NCI-H526 (cell line): ENCODE results near the gene ARID4B.
A peak's percentile ranks its signal among the peaks of the same experiment; 100 is the strongest.
"Not testable (repeated sequence)": the region's sequence is repeated elsewhere in the genome, so short reads cannot be mapped to it uniquely, and the experiment has no call there.

Source experiments
- DNase-seq, 2 experiments: peaks; one replicate each; lab custom pipeline; 2025; lab: John Stamatoyannopoulos, UW

The ARID4B gene

DNA sequence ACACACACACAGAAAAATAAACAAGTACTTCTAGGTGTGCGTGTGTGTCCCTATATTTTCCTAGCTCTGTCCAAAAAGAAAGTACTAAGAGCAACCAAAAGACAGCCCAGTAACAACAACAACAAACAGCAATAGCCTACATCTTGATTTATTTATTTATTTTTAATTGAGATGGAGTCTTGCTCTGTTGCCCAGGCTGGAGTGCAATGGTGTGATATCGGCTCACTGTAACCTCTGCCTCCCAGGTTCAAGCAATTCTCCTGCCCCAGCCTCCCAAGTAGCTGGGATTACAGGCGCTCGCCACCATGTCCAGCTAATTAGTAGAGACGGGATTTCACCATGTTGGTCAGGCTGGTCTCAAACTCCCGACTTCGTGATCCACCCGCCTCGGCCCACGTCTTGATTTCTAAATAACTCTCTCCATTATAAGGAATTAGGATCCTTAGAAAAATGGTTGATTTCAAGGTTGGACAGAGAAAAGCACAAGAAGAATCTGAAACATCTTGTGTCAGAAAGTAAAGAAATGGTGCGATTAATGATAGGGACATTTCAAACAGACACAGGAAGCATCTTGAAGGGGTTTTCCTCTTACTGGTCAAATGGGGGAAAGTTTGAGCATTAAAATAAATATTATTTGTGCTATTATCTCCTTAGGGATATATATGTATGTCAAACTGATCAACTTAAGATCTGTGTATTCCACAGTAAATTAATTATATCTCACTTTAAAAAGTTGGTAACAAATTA, 59.4 kb downstream of the ARID4B start:
- DNase-seq: no peak

DNA sequence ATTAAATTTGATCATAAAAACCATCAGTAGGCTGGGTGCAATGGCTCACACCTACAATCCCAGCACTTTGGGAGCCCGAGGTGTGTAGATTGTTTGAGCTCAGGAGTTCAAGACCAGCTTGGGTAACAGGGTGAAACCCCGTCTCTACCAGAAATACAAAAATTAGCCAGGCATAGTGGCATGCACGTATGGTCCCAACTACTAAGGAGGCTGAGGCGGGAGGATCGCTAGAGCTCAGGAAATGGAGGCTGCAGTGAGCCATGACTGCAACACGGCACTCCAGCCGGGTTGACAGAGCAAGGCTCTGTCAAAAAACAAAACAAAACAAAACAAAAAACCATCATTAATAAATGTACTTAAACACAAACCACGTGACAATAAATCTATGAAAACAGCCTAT, 61.0 kb downstream of the ARID4B start:
- DNase-seq: no peak

DNA sequence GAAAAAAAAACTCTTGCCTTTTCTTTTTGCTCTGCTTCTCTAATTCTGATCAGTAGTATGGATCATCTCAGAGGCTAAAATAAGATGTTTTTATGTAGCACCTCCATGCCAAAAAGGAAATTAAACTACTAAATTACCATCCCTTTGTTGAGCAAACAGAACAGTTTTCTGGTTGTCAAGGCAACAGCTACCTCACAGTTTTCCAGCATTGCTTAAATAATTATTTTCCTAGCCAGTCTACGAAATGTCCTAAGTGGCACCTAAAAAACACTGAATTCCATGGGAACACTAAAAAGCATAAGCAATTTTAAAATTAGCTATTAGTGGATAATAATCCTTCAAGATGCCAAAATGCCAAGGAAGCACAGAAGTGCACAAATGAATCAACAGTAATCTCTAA, 61.7 kb downstream of the ARID4B start:
- DNase-seq: no peak

DNA sequence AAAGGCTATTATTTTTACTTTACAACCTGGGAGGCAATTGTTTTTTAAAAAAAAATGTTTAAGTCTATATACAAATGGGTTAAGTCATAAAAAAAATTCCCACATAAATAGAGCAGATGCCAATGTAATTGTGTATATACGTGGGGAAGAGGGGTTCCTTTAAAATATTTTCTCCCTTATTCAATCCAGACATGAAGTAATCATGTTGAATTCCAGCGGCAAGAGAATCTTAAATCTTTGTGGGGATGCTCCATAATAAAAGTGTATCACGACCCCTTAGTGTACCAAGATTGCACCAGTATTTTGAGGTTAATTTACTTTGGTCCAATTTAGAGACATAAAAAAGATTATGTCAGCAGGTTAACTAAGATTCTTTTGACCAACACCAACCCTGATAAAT, 62.1 kb downstream of the ARID4B start:
- no peak for DNase-seq

DNA sequence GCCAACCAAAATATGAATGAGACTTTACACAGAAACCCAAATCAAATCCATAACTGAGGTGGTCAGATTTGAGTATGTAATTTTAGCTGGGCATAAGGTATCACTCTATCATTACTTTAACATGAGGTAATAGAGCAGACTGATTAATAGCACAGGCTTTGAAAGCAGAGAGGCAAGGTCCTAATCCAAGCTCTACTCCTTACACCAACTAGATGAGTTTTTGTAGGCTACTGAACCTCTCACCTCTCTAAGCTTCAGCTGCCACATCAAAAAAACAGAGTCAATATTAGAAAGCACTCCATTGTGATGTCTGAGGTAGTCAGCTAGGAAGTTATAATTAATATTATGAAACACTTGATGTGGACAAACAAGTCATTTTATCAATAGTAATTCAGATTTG, 63.7 kb downstream of the ARID4B start:
- no peak for DNase-seq

DNA sequence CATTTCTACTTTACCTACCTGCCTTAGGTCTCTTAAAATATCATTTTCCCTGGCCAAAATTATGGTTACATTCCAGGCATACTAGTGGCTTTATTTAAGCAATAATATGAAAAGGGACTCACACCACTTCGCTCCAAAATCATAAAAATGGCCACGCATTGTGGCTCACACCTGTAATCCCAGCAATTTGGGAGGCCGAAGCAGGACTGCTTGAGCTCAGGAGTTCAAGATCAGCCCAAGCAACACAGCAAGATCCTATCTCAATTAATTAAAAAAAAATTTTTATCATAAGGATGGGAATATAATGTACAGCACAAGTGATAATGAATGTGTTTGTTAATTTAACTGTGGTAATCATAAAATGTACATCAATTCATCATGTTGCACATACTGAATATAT, 65.4 kb downstream of the ARID4B start:
- no peak for DNase-seq

DNA sequence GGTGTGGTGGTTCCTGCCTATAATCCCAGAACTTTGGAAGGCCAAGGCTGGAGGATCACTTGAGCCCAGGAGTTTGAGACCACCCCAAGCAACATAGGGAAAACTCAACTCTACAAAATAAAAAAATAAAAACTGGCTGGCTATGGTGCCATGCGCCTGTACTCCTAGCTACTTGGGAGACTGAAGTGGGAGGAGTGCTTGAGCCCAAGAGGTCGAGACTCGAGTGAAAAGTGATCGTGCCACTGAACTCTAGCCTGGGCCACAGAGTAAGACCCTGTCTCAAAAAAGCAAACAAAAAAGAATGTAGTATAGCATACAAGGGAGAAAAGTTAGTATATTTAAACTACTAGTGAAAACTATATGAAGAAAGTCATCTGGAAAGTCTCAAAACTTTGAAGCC, 66.7 kb downstream of the ARID4B start:
- no peak for DNase-seq

DNA sequence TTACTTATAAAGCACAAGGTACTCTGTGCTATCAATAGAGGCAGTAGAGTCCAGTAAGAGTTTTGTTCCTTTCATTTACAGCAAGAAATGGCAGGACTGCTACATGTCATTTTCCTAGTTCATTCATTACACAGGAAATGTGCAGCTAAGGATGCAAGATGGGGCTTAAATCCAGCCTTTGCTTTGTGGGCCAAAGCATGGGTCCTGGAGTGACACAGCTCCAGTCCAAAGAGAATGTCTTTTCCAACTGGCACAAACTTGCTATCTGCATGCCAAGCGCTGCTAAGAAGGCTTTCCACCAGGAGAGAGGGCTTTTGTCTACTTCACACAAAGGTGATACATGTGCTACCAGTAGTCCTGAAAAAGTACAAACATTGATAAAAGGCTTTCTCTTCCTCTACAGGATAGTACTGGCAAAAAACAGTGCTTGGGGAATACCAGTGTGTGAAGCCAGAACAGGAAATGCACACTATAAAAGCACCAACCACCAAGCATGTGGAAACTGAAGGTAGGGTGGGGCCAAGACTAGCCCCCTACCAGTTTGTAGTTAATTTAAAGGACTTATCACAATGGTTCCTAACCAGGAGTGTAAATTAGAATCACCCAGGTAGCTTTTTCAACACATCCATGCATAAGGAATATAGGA, 68.7 kb downstream of the ARID4B start:
- DNase-seq: no peak

DNA sequence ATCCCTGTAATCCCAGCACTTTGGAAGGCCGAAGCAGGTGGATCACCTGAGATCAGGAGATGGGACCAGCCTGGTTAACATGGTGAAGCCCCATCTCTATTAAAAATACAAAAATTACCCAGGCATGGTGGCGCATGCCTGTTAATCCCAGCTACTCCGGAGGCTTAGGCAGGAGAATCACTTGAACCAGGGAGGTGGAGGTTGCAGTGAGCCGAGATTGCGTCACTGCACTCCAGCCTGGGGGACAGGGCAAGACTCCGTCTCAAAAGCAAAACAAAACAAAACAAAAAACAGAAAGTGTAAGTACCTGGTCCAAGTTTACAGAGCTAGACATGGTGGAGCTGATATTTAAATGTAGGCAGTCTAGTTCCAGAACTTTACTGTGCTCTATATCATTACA, 69.9 kb downstream of the ARID4B start:
- DNase-seq: not testable (repeated sequence)

DNA sequence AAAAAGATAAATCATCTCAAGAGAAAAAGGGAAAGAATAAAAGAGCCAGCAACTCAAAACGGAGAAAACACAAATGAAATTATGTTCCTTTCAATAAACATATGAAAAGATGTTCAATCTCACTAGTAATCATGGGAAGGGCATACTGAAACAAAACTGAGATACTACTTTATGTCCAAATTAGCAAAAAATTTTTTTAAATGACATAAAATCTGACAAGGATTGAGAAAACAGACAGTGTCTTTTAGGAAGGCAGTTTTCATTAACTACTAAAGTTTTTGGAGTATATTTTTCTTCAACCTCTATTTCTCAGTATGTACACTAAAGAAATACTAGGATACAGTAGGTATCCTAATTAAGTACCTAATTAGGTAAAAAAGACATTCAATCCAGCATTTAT, 73.3 kb downstream of the ARID4B start:
- DNase-seq: no peak

DNA sequence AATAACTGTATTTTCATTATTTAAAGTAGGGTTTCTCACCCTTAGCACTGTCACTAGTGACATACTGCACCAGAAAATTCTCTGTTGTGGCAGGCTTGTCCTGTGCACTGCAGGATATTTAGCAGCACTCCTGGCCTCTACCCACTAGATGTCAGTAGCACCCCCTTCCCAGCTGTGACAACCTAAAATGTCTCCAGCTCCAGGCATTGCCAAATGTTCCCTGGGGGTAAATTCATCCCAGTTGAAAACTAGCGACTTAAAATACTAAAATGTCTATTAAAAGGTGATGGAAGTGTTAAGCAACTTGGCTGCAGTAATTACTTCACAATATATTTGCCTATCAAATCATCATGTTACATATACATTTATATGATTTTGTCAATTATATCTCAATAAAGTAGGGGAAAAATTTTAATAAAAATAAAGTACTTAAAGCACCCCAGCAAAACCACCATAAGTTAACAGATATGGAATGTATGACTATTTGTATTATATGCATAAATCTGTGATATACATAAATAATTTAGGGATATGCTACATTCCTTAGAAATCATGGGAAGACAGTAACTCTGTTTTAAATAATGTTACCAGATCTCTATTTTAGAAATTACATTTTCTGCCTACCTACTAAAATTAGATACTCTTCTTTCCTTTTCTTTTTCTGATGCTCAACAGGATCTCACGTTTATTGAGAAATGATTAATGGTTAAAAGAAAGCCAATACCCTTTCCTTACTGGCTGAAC, 74.6 kb downstream of the ARID4B start:
- peak; percentile 12 to 59 for DNase-seq

DNA sequence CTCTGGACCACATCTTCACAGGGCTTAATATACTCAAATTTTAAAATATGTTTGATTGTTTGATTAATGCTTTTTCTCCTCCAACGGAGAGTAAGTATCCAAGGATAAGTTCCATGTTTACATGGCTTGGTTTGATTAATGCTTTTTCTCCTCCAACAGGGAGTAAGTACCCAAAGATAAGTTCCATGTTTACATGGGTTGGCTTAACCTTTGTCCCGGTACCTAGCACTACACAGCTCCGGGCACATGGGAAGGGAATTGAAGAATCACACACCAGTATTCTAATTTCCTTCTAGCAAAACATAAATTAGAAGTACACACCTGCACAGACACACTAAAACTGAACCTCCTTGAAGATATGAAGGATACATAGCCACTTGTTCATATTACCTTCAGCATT, 77.5 kb downstream of the ARID4B start:
- DNase-seq: no peak

DNA sequence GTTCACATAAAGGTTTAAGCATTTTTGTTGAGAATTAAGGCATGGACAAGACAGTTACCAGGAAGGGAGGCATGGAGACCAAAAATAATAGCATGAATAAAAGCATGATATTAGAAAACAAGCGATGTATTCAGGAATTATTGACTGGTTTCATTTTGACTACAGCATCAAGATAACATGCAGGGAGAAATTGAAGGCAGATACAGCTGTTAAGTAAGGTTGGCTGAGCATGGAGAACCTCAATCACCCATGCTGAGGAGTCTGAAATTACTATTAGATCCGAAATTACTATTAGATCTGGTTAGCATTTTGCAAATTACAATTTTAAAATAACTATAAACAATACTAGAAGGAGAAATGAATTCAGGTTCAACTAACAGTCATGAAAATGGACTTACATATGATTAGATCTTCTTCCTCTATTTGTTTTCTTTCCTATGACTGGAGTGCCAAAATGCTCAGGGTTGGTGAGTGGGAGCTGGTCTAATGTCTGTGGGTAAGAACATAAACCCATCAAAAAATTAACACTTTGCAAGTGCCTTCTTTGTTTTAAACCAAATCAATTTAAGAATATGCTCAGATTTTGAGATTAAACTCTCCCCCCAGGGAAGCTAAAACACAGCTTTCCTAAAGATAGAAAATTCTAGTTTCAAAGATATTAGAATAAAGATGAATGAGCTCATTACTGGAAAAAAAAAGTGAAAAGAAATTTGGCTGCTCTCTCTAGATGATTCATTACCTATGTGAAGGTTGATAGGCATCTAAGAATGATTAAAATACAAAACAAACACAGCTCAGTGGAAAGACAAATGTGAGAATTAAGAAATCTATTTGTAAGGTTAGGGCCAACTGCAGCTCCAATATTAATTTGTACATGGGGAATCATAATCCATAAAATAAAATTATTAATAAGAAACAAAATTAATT, 81.7 kb downstream of the ARID4B start:
- no peak for DNase-seq

DNA sequence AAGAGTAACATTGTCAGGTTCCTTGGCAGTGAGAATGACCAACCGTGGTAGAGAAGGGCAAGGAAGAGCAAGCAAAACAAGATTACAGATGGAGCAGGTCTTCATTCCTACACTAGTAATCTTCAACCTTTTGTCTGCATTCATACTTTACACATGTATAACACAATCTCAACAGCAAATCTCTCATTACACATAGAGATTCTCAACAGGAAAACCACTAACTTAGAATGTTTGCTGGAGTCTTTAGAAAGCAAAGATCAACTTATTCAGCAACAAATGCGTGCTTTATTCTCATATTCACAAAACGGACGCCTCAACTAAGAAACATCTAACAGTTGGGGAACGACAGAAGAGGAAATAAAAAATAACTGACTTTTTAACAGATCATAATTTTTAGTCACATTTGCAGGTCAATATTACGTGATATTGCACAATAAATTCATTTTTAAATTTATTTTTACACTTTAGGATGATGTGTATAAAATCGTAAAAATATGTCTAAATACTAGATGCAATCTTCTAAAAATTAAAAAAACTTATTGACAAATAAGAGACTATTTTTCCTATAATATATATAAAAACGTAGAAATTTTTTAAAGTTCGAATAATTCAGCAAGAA, 82.9 kb downstream of the ARID4B start:
- no peak for DNase-seq

DNA sequence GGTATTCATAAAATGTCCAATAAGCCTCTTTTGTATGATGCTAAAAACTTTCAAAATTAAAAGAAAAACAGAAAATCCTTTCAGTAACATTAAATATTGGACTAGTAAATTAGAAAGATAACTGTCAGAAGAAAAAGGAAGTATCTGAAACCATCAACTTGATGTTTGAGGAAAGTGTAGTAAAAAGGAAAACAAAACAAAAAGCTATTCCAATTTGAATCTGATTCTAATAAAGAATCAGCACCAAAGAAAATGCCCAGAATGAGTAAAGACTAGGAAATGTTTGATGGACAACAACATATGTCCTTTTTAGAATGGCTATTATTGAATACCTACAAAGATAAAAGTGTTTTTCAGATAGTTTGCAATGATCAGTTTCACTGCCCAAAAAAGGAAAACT, 87.0 kb downstream of the ARID4B start:
- no peak for DNase-seq

DNA sequence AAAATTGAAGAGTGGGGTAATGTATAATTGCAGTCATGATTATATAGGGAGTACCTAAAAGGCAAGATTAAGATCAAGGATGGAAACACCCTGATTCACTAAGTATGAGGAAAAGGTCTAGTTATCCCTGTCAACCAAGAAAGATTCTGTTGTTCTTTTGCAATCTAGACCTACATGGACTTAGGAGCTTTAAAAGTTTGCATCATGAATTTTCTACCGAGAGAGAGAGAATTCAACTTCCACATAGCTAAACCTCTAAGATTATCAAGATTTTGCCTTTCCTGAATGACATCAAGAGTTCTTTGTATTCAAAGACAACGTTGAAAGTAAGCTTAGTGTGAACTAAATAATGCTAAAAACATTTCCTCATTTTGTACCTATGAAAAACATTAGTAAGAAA, 88.1 kb downstream of the ARID4B start:
- no peak for DNase-seq

DNA sequence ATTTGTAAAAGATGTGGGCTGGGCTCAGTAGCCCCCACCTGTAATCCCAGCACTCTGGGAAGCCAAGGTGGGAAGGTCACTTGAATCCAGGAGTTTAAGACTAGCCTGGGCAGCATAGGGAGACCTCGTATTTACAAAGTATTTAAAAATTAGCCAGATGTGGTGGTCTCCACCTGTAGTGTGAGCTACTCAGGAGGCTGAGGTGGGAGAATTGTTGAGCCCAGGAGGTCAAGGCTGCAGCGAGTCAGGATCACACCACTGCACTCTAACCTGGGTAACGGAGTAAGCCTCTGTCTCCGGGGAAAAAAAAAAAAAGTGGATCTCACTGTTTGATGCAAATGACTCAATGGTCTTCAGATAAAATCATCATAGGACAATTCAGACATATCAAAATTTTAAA, 89.4 kb downstream of the ARID4B start:
- no peak for DNase-seq

DNA sequence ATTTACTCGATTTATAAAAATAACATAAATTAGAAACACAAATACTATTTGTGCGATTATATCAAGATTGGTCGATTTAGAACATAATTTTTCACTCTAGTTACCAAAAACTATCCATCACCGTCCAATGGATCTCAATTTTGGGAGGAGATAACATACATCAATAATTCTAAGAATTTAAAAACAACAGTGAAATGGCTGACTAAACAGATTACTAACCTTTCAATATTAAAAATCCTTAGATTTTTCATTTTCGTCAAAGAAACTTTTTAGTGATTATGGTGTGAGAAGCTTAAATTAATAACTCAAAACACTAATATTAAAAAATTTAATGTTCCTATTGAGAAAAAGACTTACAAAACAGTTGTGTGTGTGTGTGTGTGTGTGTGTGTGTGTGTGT, 91.9 kb downstream of the ARID4B start:
- no peak for DNase-seq

DNA sequence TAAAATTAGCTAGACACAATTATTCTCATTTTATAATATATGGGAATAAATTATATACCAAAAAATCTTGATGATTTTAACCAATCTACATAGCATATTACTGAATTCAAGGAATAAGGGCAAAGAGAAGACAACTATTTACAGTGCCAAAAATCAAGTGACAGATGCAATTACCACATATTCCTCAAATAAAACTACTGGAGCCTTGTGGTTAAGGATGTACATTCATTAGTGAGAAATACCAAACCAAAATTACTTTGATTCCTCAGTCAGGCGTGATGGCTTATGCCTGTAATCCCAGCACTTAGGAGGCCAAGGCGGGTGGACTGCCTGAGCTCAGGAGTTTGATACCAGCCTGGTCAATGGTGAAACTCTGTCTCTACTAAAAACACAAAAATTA, 98.1 kb downstream of the ARID4B start:
- no peak for DNase-seq

DNA sequence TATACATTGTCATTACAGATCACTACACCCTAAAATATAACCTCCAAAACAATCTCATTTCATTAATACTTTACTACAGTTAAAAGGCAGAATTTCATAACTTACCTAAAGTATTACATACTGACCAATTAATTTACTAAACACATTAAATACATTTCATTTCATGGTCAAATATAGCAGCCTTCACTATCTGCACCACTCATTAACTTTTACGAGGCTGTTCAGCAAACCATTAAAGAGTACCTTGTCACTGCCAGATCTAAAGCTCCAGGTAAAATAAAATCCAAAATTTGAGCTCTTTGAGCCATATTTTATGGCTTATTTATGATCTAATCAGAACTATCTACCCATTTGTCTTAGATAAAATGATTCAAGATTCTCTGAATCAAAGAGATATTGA, 100.6 kb downstream of the ARID4B start:
- no peak for DNase-seq

DNA sequence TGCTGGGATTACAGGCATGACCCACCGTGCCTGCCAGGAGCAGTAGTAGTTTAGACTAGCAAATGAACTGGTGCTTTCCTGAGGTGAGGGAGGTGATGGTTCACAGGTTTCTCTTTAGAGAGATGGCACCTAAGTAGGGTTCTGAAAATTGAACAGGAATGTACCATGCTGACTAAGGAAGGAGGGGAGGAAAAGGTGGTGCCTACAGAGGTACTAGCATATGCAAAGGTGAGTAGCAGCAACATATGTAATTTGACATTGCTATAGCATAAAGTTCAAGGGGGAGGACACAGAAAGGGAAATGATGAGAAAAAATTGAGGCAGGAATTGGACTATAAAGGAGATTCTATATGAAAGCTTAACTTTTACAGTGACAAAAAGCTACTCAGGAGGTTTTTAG, 101.0 kb downstream of the ARID4B start:
- no peak for DNase-seq

DNA sequence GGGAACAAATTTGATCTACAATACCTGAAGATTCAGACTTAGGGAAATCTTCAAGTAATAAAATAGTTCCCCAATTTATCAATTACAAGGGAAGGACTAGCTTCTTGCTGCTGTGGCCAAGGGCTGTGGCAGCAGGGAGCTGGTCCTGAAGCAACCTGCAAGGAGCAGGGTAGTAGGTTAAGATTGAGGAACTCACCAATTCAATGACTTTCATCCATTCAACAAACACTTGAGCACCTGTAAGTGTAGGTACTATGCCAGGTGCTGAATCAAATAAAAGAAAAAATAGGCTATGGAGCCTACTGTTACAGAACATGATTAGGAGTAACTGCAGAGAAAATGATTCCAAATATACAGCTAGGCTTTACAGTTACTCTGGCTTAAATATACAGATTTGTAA, 102.7 kb downstream of the ARID4B start:
- no peak for DNase-seq
